Left ventricle myocardium inferior (tissue), 1 donor: ENCODE data around the gene GHR. TPM values are rescaled to one million over a fixed set of nuclear protein-coding genes. Genes with fewer than 3 reads are reported as not detected.

ENCODE experiments used
- DNase-seq: peaks from one replicate; pipeline ENCODE4 v3.0.0-alpha.2; 2020
- H3K27ac ChIP-seq: fragments of 200-600 bp; replicated peaks from 2 replicates; pipeline ENCODE4 v1.8.0; 2021
- H3K27me3 ChIP-seq: fragments of 200-600 bp; 2 replicates; pipeline ENCODE4 v1.8.0; 2021; ENCODE audit warnings: low read depth
- H3K36me3 ChIP-seq: fragments of 200-600 bp; 2 replicates; pipeline ENCODE4 v1.8.0; 2021
- H3K4me1 ChIP-seq: fragments of 200-600 bp; 2 replicates; pipeline ENCODE4 v1.8.0; 2021
- H3K4me3 ChIP-seq: fragments of 200-600 bp; 2 replicates; pipeline ENCODE4 v1.8.0; 2021; ENCODE audit warnings: mild to moderate bottlenecking, moderate library complexity
- H3K9me3 ChIP-seq: fragments of 200-600 bp; replicated peaks from 2 replicates; pipeline ENCODE4 v1.8.0; 2021
- intact Hi-C: fragments of 100-400 bp; cut with micrococcal nuclease; formaldehyde crosslinking; loops from one replicate; pipeline ENCODE4 v1.11.0; 2022
- total RNA-seq: library from RNA; stranded (reverse); fragmentation: NEBNext Ultra II Directional; extraction: Animal tissue kit (Norgen Biotek cat#: 25700); gene quantifications from one replicate; pipeline ENCODE4 v1.2.1, GENCODE V29; 2021
- TF ChIP-seq, protein P1 (sequence below): fragments of 200-600 bp; IDR thresholded peaks from 2 replicates; pipeline ENCODE4 v1.8.0; 2021; ENCODE audit warnings: antibody characterized with exemption, mild to moderate bottlenecking, borderline replicate concordance
- donor health status: DM: no; HTN: yes; CAD: no; lungs with severe emphysema.

GHR gene
- total RNA-seq, 1 donor from 2014 or later: 12.9 TPM

DNA sequence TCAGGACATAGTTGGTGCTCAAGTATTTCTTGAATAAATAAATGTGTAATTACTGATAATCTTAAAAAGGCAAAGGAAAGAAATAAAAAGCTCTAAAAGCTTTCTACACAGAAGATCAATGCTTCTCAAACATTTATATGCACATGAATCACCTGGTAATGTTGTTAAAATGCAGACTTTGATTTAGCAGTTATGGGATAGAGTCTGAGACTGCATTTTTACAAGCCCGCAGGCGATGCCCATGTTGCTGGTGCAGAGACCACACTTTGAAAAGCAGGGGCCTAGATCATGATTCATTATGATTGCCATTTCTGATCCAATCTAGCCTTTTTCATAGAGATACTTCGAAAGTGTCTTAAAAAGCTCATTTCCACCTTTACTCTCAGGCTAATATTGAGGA, 329.9 kb downstream of the GHR start:
- no peaks in the 10 kb centered on the region for H3K36me3 ChIP-seq
- TF ChIP-seq, protein P1, sequence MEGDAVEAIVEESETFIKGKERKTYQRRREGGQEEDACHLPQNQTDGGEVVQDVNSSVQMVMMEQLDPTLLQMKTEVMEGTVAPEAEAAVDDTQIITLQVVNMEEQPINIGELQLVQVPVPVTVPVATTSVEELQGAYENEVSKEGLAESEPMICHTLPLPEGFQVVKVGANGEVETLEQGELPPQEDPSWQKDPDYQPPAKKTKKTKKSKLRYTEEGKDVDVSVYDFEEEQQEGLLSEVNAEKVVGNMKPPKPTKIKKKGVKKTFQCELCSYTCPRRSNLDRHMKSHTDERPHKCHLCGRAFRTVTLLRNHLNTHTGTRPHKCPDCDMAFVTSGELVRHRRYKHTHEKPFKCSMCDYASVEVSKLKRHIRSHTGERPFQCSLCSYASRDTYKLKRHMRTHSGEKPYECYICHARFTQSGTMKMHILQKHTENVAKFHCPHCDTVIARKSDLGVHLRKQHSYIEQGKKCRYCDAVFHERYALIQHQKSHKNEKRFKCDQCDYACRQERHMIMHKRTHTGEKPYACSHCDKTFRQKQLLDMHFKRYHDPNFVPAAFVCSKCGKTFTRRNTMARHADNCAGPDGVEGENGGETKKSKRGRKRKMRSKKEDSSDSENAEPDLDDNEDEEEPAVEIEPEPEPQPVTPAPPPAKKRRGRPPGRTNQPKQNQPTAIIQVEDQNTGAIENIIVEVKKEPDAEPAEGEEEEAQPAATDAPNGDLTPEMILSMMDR: no peak
- H3K9me3 ChIP-seq: no peaks in the 10 kb centered on the region
- no peak overlapping the region for H3K4me3 ChIP-seq
- peaks cover 8% of the 10 kb centered on the region for H3K4me1 ChIP-seq
- intact Hi-C loops: no loop called here
- H3K27ac ChIP-seq: no peak overlapping the region
- no peak for DNase-seq
- H3K27me3 ChIP-seq: peaks cover 17% of the 10 kb centered on the region

DNA sequence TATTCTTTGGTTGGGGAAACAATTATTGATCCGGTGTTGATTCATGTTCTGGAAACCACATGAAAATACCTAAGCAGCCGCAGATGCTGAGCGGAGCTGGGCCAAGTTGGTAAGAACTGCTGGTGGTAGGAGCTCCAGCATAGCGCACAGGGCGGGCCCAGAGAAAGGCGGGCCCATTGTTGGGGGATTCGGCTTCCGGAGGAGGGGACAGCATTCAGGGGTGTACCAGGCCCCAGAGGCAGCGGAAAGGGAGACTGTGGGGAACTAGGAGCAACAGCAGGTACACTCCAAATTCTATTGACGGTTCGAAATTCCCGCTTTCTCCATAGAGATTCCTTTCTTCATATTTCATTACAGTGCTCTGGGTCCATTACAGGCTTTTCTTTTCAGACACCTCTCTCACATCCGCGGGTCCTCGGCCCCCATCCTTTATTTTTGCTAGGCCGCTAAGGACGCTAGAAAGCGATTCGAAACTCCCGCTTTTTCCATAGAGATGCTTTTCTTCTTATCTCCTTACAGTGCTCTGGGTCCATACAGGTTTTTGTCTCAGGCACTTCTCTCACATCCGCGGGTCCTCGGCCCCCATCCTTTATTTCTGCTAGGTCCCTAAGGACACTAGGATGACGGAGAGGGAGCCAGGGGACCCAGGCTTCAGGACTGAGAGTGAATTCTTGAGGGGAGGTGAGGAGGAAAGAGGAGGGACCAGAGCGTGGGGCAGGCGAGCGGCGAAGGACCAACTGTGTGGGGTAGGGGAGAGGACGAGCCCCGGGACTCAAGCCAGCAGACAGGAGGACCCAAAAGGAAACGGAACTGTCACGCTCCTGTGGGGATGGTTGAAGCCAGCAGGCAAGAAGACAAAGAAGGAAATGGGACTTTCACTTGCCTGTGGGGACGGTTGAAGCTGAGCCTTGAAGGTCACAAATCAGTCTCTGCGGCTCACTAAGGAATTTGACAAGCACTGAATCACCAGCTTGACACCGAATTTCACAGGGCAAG, 333.7 kb downstream of the GHR start, which contains the start of gene CCDC152:
TSS of gene CCDC152 (plus strand) at position 213 of the 996 bp plus-strand sequence. CDS start 2,304 bp downstream, outside the sequence.
- DNase-seq: no peak
- intact Hi-C loops: no loop called here
- TF ChIP-seq, protein P1: no peak

DNA sequence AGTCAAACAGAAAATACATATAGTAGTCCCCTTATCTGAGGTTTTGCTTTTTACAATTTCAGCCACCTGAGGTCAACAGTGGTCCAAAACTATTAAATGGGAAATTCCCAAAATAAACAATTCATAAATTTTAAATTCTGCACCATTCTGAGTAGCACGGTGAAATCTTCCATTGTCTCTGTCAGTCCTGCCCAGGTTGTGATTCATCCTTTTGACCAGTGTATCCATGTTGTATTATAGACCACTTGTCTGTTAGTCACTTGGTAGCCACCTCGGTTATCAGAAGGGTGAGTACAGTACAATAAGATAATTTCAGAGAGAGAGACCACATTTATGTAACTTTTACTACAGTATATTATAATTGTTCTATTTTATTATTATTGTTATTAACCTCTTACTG, 336.2 kb downstream of the GHR start:
- Histone ChIP-seq H3K27me3 (peaks cover 23% of the 10 kb centered on the region), H3K36me3 (no peaks in the 10 kb centered on the region), H3K27ac (no peak overlapping the region), H3K4me3 (no peak overlapping the region), H3K4me1 (peaks cover 8% of the 10 kb centered on the region), H3K9me3 (no peaks in the 10 kb centered on the region)
- intact Hi-C loops: no loop called here
- TF ChIP-seq, protein P1: no peak
- no peak for DNase-seq

More for the DNA sequence above, 333.7 kb downstream of the GHR start, which contains the start of gene CCDC152:
- no peak within 1 kb of the TSS for H3K27ac ChIP-seq
- peaks cover 23% of the 10 kb centered on the region for H3K27me3 ChIP-seq
- peak within 1 kb of the TSS; percentile 58 for H3K4me3 ChIP-seq
- H3K9me3 ChIP-seq: no peaks in the 10 kb centered on the region
- H3K4me1 ChIP-seq: peaks cover 8% of the 10 kb centered on the region
- H3K36me3 ChIP-seq: no peaks in the 10 kb centered on the region

- H3K27me3 ChIP-seq: peaks cover 23% of the 10 kb centered on the region
- no peaks in the 10 kb centered on the region for H3K9me3 ChIP-seq
- peaks cover 8% of the 10 kb centered on the region for H3K4me1 ChIP-seq
- H3K36me3 ChIP-seq: no peaks in the 10 kb centered on the region
- H3K27ac ChIP-seq: no peak overlapping the region
- no peak for DNase-seq
- intact Hi-C loops: loop anchor here (10.0 kb wide), 1 partner anchor 756 kb away; no protein-coding TSS in a partner anchor
- TF ChIP-seq, protein P1: no peak
- no peak overlapping the region for H3K4me3 ChIP-seq
Measured at GRCh38 chr5:42760426-42760825, 337.2 kb downstream of the GHR start.

- no peak for DNase-seq
- H3K4me1 ChIP-seq: peaks cover 6% of the 10 kb centered on the region
- intact Hi-C loops: loop anchor here (10.0 kb wide), 1 partner anchor 757 kb away; no protein-coding TSS in a partner anchor
- H3K36me3 ChIP-seq: no peaks in the 10 kb centered on the region
- H3K27me3 ChIP-seq: peaks cover 19% of the 10 kb centered on the region
- TF ChIP-seq, protein P1: no peak
- no peak overlapping the region for H3K27ac ChIP-seq
- H3K4me3 ChIP-seq: no peak overlapping the region
- H3K9me3 ChIP-seq: no peaks in the 10 kb centered on the region
Measured at GRCh38 chr5:42761791-42762190, 338.6 kb downstream of the GHR start.
